WTC11 (cell line): ENCODE results near the gene ANKRD11.

Experiments used
- FOXK1 ChIP-seq: sonication (generic); formaldehyde crosslinking; IDR thresholded peaks from 2 replicates; pipeline ENCODE4 v1.8.0; 2022; ENCODE audit warnings: mild to moderate bottlenecking, moderate library complexity, missing genetic modification reagents
- GTF2I ChIP-seq: fragments of 250-450 bp; sonication (Bioruptor Pico); conservative IDR thresholded peaks from 2 replicates; pipeline ENCODE4 v1.4.0; 2021; ENCODE audit warnings: mild to moderate bottlenecking
- KAT7 ChIP-seq: sonication (generic); formaldehyde crosslinking; IDR thresholded peaks from 2 replicates; pipeline ENCODE4 v1.8.1; 2023; ENCODE audit warnings: missing genetic modification reagents, mild to moderate bottlenecking, borderline replicate concordance
- RELA ChIP-seq: sonication (generic); formaldehyde crosslinking; IDR thresholded peaks from 2 replicates; pipeline ENCODE4 v1.8.1; 2022; ENCODE audit warnings: missing genetic modification reagents, mild to moderate bottlenecking, borderline replicate concordance
- ZNF263 ChIP-seq: sonication (generic); formaldehyde crosslinking; IDR thresholded peaks from 2 replicates; pipeline ENCODE4 v1.8.1; 2022; ENCODE audit warnings: low read depth, mild to moderate bottlenecking, moderate library complexity, missing genetic modification reagents
- TF ChIP-seq, protein P1 (sequence below): fragments of 200-600 bp; IDR thresholded peaks from 2 replicates; pipeline ENCODE4 v1.8.0; 2022; ENCODE audit warnings: antibody characterized with exemption
- TF ChIP-seq, protein P2 (sequence below): sonication (generic); formaldehyde crosslinking; IDR thresholded peaks from 2 replicates; pipeline ENCODE4 v1.8.1; 2023; ENCODE audit warnings: mild to moderate bottlenecking, moderate library complexity, missing genetic modification reagents
- TF ChIP-seq, protein P3 (sequence below): sonication (generic); formaldehyde crosslinking; IDR thresholded peaks from 2 replicates; pipeline ENCODE4 v1.8.0; 2022; ENCODE audit warnings: mild to moderate bottlenecking, missing genetic modification reagents
- TF ChIP-seq, protein P4 (sequence below): fragments of 250-450 bp; sonication (Bioruptor Pico); IDR thresholded peaks from 2 replicates; pipeline ENCODE4 v1.8.0; 2021; ENCODE audit warnings: mild to moderate bottlenecking
- TF ChIP-seq, protein P5 (sequence below): sonication (generic); formaldehyde crosslinking; IDR thresholded peaks from 2 replicates; pipeline ENCODE4 v1.8.1; 2023; ENCODE audit warnings: mild to moderate bottlenecking, missing genetic modification reagents, borderline replicate concordance
- TF ChIP-seq, protein P6 (sequence below): sonication (generic); formaldehyde crosslinking; IDR thresholded peaks from 2 replicates; pipeline ENCODE4 v1.8.1; 2023; ENCODE audit warnings: mild to moderate bottlenecking, missing genetic modification reagents, moderate library complexity
- TF ChIP-seq, protein P7 (sequence below): sonication (generic); formaldehyde crosslinking; IDR thresholded peaks from 2 replicates; pipeline ENCODE4 v1.8.0; 2022; ENCODE audit warnings: mild to moderate bottlenecking, missing genetic modification reagents
- TF ChIP-seq, protein P8 (sequence below): sonication (generic); formaldehyde crosslinking; IDR thresholded peaks from 2 replicates; pipeline ENCODE4 v1.8.1; 2022; ENCODE audit warnings: low read depth, mild to moderate bottlenecking, moderate library complexity, missing genetic modification reagents, borderline replicate concordance

DNA sequence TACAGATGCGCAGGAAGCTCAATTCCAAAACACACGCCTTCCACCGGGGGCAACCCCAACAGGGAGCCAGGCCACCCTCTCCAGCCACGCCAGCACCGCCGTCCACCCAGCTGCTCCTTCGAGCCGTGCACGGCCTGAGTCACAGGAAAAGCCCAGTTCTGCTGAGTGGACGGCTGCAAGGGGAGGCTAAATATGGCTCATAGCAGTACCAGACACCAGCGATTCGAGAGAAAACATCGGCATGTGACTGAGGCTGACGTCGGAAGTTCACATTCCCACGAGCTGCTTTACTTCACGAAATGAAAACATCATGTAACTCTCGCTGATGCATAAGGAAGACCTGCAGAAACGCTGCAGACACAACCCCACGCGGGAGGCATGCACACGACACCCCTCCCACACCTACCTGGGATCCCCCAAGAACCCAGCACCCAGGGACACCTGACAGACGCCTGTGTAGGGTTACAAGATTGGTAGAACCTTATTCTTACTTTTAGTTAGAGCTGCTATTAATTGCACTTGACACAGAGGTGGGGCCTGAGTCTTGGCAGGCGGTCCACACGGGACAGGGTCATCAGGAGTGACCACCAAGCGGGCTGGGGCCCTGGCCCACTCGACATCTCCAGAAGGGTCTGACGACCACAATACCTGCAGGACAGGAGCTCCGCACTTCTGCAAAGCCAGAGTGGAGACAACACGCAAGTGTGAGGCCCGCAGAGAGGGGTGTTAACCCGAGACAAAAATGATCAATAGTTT is 116.8 kb downstream of the ANKRD11 start:
- TF ChIP-seq, protein P1, sequence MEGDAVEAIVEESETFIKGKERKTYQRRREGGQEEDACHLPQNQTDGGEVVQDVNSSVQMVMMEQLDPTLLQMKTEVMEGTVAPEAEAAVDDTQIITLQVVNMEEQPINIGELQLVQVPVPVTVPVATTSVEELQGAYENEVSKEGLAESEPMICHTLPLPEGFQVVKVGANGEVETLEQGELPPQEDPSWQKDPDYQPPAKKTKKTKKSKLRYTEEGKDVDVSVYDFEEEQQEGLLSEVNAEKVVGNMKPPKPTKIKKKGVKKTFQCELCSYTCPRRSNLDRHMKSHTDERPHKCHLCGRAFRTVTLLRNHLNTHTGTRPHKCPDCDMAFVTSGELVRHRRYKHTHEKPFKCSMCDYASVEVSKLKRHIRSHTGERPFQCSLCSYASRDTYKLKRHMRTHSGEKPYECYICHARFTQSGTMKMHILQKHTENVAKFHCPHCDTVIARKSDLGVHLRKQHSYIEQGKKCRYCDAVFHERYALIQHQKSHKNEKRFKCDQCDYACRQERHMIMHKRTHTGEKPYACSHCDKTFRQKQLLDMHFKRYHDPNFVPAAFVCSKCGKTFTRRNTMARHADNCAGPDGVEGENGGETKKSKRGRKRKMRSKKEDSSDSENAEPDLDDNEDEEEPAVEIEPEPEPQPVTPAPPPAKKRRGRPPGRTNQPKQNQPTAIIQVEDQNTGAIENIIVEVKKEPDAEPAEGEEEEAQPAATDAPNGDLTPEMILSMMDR: no peak
- TF ChIP-seq, protein P2, sequence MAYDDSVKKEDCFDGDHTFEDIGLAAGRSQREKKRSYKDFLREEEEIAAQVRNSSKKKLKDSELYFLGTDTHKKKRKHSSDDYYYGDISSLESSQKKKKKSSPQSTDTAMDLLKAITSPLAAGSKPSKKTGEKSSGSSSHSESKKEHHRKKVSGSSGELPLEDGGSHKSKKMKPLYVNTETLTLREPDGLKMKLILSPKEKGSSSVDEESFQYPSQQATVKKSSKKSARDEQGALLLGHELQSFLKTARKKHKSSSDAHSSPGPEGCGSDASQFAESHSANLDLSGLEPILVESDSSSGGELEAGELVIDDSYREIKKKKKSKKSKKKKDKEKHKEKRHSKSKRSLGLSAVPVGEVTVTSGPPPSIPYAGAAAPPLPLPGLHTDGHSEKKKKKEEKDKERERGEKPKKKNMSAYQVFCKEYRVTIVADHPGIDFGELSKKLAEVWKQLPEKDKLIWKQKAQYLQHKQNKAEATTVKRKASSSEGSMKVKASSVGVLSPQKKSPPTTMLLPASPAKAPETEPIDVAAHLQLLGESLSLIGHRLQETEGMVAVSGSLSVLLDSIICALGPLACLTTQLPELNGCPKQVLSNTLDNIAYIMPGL (CRISPR knock-in tag): no peak
- TF ChIP-seq, protein P3, sequence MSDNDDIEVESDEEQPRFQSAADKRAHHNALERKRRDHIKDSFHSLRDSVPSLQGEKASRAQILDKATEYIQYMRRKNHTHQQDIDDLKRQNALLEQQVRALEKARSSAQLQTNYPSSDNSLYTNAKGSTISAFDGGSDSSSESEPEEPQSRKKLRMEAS (CRISPR knock-in tag): no peak
- TF ChIP-seq, protein P4, sequence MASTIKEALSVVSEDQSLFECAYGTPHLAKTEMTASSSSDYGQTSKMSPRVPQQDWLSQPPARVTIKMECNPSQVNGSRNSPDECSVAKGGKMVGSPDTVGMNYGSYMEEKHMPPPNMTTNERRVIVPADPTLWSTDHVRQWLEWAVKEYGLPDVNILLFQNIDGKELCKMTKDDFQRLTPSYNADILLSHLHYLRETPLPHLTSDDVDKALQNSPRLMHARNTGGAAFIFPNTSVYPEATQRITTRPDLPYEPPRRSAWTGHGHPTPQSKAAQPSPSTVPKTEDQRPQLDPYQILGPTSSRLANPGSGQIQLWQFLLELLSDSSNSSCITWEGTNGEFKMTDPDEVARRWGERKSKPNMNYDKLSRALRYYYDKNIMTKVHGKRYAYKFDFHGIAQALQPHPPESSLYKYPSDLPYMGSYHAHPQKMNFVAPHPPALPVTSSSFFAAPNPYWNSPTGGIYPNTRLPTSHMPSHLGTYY: no peak
- no peak for TF ChIP-seq FOXK1
- TF ChIP-seq, protein P5, sequence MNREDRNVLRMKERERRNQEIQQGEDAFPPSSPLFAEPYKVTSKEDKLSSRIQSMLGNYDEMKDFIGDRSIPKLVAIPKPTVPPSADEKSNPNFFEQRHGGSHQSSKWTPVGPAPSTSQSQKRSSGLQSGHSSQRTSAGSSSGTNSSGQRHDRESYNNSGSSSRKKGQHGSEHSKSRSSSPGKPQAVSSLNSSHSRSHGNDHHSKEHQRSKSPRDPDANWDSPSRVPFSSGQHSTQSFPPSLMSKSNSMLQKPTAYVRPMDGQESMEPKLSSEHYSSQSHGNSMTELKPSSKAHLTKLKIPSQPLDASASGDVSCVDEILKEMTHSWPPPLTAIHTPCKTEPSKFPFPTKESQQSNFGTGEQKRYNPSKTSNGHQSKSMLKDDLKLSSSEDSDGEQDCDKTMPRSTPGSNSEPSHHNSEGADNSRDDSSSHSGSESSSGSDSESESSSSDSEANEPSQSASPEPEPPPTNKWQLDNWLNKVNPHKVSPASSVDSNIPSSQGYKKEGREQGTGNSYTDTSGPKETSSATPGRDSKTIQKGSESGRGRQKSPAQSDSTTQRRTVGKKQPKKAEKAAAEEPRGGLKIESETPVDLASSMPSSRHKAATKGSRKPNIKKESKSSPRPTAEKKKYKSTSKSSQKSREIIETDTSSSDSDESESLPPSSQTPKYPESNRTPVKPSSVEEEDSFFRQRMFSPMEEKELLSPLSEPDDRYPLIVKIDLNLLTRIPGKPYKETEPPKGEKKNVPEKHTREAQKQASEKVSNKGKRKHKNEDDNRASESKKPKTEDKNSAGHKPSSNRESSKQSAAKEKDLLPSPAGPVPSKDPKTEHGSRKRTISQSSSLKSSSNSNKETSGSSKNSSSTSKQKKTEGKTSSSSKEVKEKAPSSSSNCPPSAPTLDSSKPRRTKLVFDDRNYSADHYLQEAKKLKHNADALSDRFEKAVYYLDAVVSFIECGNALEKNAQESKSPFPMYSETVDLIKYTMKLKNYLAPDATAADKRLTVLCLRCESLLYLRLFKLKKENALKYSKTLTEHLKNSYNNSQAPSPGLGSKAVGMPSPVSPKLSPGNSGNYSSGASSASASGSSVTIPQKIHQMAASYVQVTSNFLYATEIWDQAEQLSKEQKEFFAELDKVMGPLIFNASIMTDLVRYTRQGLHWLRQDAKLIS: no peak
- TF ChIP-seq, protein P6, sequence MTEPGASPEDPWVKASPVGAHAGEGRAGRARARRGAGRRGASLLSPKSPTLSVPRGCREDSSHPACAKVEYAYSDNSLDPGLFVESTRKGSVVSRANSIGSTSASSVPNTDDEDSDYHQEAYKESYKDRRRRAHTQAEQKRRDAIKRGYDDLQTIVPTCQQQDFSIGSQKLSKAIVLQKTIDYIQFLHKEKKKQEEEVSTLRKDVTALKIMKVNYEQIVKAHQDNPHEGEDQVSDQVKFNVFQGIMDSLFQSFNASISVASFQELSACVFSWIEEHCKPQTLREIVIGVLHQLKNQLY: no peak
- TF ChIP-seq, protein P7, sequence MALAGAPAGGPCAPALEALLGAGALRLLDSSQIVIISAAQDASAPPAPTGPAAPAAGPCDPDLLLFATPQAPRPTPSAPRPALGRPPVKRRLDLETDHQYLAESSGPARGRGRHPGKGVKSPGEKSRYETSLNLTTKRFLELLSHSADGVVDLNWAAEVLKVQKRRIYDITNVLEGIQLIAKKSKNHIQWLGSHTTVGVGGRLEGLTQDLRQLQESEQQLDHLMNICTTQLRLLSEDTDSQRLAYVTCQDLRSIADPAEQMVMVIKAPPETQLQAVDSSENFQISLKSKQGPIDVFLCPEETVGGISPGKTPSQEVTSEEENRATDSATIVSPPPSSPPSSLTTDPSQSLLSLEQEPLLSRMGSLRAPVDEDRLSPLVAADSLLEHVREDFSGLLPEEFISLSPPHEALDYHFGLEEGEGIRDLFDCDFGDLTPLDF: no peak
- TF ChIP-seq, protein P8, sequence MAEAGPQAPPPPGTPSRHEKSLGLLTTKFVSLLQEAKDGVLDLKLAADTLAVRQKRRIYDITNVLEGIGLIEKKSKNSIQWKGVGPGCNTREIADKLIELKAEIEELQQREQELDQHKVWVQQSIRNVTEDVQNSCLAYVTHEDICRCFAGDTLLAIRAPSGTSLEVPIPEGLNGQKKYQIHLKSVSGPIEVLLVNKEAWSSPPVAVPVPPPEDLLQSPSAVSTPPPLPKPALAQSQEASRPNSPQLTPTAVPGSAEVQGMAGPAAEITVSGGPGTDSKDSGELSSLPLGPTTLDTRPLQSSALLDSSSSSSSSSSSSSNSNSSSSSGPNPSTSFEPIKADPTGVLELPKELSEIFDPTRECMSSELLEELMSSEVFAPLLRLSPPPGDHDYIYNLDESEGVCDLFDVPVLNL (CRISPR knock-in tag): no peak
- no peak for TF ChIP-seq KAT7 (CRISPR knock-in tag)
- TF ChIP-seq RELA: no peak
- no peak for TF ChIP-seq GTF2I (CRISPR knock-in tag)
- TF ChIP-seq ZNF263 (CRISPR knock-in tag): no peak
